ENCODE measurements around the gene TOR1AIP2.
"Not testable (repeated sequence)": the region's sequence is repeated elsewhere in the genome, so short reads cannot be mapped to it uniquely, and the experiment has no call there.

TOR1AIP2 gene

GRCh38 chr1:179806333-179806732 is 71.3 kb downstream of the TOR1AIP2 start:
- no peak overlapping the region for H3K4me3 ChIP-seq (ENCODE audit: insufficient read depth, low read length, poor library complexity, severe bottlenecking)
- H3K27me3 ChIP-seq (ENCODE audit: low read length) = no peaks in the 10 kb centered on the region
- no peaks in the 10 kb centered on the region for H3K9me3 ChIP-seq (ENCODE audit: insufficient read depth, low read length)
- H3K79me2 ChIP-seq (ENCODE audit: insufficient read depth, low read length) = no peaks in the 10 kb centered on the region
- H3K9ac ChIP-seq (ENCODE audit: low read length) = no peak overlapping the region
- no peaks in the 10 kb centered on the region for H3K36me3 ChIP-seq (ENCODE audit: low read length)
- no peak for TF ChIP-seq EZH2phosphoT487 (conservative IDR thresholded peaks at IDR 0.05; ENCODE audit: low read length)
- TF ChIP-seq, protein P1, sequence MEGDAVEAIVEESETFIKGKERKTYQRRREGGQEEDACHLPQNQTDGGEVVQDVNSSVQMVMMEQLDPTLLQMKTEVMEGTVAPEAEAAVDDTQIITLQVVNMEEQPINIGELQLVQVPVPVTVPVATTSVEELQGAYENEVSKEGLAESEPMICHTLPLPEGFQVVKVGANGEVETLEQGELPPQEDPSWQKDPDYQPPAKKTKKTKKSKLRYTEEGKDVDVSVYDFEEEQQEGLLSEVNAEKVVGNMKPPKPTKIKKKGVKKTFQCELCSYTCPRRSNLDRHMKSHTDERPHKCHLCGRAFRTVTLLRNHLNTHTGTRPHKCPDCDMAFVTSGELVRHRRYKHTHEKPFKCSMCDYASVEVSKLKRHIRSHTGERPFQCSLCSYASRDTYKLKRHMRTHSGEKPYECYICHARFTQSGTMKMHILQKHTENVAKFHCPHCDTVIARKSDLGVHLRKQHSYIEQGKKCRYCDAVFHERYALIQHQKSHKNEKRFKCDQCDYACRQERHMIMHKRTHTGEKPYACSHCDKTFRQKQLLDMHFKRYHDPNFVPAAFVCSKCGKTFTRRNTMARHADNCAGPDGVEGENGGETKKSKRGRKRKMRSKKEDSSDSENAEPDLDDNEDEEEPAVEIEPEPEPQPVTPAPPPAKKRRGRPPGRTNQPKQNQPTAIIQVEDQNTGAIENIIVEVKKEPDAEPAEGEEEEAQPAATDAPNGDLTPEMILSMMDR (IDR thresholded peaks at IDR 0.05; ENCODE audit: insufficient read depth, low read length, poor library complexity, severe bottlenecking) = no peak
- no peak overlapping the region for H3K27ac ChIP-seq (ENCODE audit: low read depth, low read length)
- H3K4me2 ChIP-seq (ENCODE audit: low read depth, low read length, poor library complexity, severe bottlenecking) = no peak overlapping the region
- no peaks in the 10 kb centered on the region for H3F3A ChIP-seq (ENCODE audit: insufficient read depth)
- no peaks in the 10 kb centered on the region for H3K9me2 ChIP-seq (replicated peaks; ENCODE audit: insufficient read depth, low read length)
- no peak overlapping the region for H2AFZ ChIP-seq (ENCODE audit: low read depth, low read length, severe bottlenecking)
- H4K20me1 ChIP-seq (ENCODE audit: low read depth, low read length) = no peaks in the 10 kb centered on the region

- no peaks in the 10 kb centered on the region for H3K9me3 ChIP-seq (ENCODE audit: insufficient read depth, low read length)
- no peak overlapping the region for H3K4me3 ChIP-seq (ENCODE audit: insufficient read depth, low read length, poor library complexity, severe bottlenecking)
- no peak for TF ChIP-seq EZH2phosphoT487 (conservative IDR thresholded peaks at IDR 0.05; ENCODE audit: low read length)
- no peak overlapping the region for H2AFZ ChIP-seq (ENCODE audit: low read depth, low read length, severe bottlenecking)
- no peak overlapping the region for H3K27ac ChIP-seq (ENCODE audit: low read depth, low read length)
- no peaks in the 10 kb centered on the region for H3K9me2 ChIP-seq (replicated peaks; ENCODE audit: insufficient read depth, low read length)
- H4K20me1 ChIP-seq (ENCODE audit: low read depth, low read length) = no peaks in the 10 kb centered on the region
- no peaks in the 10 kb centered on the region for H3K79me2 ChIP-seq (ENCODE audit: insufficient read depth, low read length)
- H3K9ac ChIP-seq (ENCODE audit: low read length) = no peak overlapping the region
- H3F3A ChIP-seq (ENCODE audit: insufficient read depth) = no peaks in the 10 kb centered on the region
- no peaks in the 10 kb centered on the region for H3K36me3 ChIP-seq (ENCODE audit: low read length)
- no peaks in the 10 kb centered on the region for H3K27me3 ChIP-seq (ENCODE audit: low read length)
- no peak overlapping the region for H3K4me2 ChIP-seq (ENCODE audit: low read depth, low read length, poor library complexity, severe bottlenecking)
These were observed 72.1 kb downstream of the TOR1AIP2 start for GRCh38 chr1:179805291-179806195.

- H3K9ac ChIP-seq (ENCODE audit: low read length); H3K36me3 ChIP-seq (ENCODE audit: low read length); H3K79me2 ChIP-seq (ENCODE audit: insufficient read depth, low read length); H3K9me2 ChIP-seq (replicated peaks; ENCODE audit: insufficient read depth, low read length); H3K27ac ChIP-seq (ENCODE audit: low read depth, low read length); H3K4me3 ChIP-seq (ENCODE audit: insufficient read depth, low read length, poor library complexity, severe bottlenecking); H3F3A ChIP-seq (ENCODE audit: insufficient read depth); H3K27me3 ChIP-seq (ENCODE audit: low read length); H3K4me2 ChIP-seq (ENCODE audit: low read depth, low read length, poor library complexity, severe bottlenecking); H4K20me1 ChIP-seq (ENCODE audit: low read depth, low read length); H2AFZ ChIP-seq (ENCODE audit: low read depth, low read length, severe bottlenecking); H3K9me3 ChIP-seq (ENCODE audit: insufficient read depth, low read length): not testable (repeated sequence)
These were observed 73.2 kb downstream of the TOR1AIP2 start for GRCh38 chr1:179804417-179804816.

- Histone ChIP-seq H3K36me3 (ENCODE audit: low read length) (no peaks in the 10 kb centered on the region), H3K9ac (ENCODE audit: low read length) (no peak overlapping the region), H3K79me2 (ENCODE audit: insufficient read depth, low read length) (no peaks in the 10 kb centered on the region), H2AFZ (ENCODE audit: low read depth, low read length, severe bottlenecking) (no peak overlapping the region), H3K27me3 (ENCODE audit: low read length) (no peaks in the 10 kb centered on the region), H3K27ac (ENCODE audit: low read depth, low read length) (no peak overlapping the region), H3K4me3 (ENCODE audit: insufficient read depth, low read length, poor library complexity, severe bottlenecking) (no peak overlapping the region), H3K9me3 (ENCODE audit: insufficient read depth, low read length) (no peaks in the 10 kb centered on the region), H3F3A (ENCODE audit: insufficient read depth) (no peaks in the 10 kb centered on the region), H3K4me2 (ENCODE audit: low read depth, low read length, poor library complexity, severe bottlenecking) (no peak overlapping the region), H4K20me1 (ENCODE audit: low read depth, low read length) (no peaks in the 10 kb centered on the region), H3K9me2 (replicated peaks; ENCODE audit: insufficient read depth, low read length) (no peaks in the 10 kb centered on the region)
- no peak for TF ChIP-seq EZH2phosphoT487 (conservative IDR thresholded peaks at IDR 0.05; ENCODE audit: low read length)
- TF ChIP-seq, protein P1 (IDR thresholded peaks at IDR 0.05; ENCODE audit: insufficient read depth, low read length, poor library complexity, severe bottlenecking) = no peak
These were observed 73.7 kb downstream of the TOR1AIP2 start for GRCh38 chr1:179803918-179804317.

All from SU-DHL-6 (cell line).